Activated CD8-positive, alpha-beta memory T cell treated with anti-CD3 and anti-CD28 coated beads, Interleukin-2, amount 50 U/mL, for 1 hour (primary cell): ENCODE results near the gene TTBK2.
A peak's percentile ranks its signal among the peaks of the same experiment; 100 is the strongest.

Source experiments
- DNase-seq: peaks from one replicate; pipeline ENCODE4 v3.0.0-alpha.2; 2020; ENCODE audit errors: extremely low read depth

TTBK2 gene

DNA sequence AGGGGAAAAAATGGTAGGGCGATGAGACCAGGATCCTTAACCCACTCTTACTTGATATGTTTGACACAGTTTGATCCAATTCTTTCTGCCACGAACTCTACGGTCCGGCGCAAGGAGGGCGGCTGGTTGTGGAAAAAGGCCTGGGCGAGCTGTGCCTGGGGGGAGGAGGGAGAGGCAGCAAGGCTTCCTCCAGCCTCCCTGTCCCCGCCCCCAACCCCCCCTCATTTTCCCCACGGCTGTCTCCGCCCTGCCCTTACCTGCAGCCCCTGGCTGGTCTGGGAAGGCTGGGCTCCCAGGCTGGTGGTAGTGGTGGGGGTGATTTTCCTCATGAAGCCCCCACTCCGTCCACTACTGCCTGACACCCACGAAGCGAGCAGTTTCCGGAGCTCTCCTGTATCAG is 191.6 kb downstream of the TTBK2 start:
- no peak for DNase-seq

- DNase-seq: no peak
These were observed 192.0 kb downstream of the TTBK2 start for GRCh38 chr15:42728560-42728959.

DNA sequence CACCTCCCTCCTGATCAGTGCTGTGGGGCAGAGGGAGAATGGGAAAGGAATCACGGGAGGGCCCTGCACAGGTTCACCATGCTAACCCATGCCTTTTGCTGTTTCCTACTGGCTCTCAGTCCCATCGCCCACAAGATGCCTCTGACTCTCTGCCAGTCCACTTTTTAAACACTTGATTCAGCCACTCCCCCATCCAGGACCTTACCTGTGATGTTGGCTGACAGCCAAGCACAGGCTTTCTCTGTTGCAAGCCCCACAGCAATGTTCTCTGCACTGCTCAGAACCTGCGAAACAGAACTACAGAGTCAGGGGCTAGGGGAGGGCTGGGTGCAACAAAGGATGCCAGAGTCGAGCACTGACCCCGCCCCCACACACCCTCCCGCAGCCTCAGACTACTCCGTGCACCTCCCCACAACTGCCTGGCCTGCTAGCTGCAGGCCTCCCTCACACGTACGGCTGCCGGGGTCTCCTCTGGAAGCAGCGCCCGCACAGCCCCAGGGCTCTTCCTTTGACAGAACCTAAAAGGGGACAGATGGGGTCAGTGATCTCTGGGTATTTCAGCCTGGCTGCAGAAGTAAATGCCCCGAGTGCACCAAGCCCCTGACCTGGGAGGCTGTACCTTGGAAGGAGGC is 192.7 kb downstream of the TTBK2 start:
- DNase-seq: no peak

GRCh38 chr15:42726114-42726513 is 194.5 kb downstream of the TTBK2 start:
- no peak for DNase-seq

DNA sequence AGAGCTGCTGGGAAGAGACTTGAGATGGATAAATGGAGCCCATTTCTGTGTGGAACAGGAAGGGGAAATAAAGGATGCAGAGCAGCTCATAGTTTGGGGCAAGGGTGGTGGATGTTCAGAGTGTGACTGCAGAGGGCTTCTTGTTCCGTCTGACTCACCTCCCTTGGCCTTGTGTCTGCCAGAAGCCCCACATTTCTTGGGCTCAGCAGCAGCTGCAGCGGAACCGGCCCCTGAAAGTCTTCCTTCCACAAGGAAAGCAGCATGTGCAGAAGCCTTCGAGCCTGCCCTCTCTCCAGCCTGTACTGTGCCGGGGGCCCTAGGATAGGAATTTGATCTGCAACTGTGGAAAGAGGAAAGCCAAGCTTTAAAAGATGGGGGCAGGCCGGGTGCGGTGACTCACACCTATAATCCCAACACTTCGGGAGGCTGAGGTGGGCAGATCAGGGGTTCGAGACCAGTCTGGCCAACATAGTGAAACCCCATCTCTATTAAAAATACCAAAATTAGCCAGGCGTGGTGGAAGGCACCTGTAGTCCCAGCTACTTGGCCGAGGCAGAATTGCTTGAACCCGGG is 195.2 kb downstream of the TTBK2 start:
- DNase-seq: no peak

DNA sequence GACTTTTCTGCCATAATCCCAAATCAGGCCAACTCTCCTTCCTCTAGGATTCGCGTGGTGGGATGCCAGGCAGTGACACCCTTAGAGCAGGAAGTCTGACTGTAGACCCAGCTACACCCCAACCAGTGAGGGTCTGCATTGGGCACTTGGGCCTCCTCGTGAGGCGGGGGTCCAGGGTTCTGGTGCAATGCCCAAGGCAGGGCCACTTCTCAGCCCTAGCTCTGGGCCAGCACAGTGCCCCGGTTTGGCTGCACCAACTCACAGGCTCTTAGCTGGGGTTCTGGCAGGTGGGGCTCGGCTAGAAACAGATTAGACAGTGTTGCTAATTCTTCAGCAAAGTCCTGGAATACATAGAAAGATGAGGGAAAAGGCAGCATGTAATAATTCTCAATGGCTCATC is 196.3 kb downstream of the TTBK2 start:
- no peak for DNase-seq

DNA sequence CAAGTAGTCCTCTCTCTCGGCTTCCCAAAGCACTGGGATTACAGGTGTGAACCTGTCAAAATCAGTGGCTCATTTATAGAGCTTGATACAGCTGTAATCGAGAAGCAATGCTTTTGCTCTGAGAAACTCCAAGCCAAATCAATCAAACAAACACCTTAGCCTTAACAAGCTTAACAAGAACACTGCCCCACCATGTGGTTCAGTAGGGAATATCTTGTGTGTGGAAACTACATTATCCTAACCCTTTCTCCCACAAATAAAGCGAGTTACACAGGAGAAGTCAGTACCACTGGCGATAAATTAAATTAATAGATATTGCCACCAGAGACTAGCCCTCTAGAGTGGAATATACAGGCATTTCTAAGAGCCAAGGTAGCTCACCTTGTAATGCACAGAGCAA is 197.5 kb downstream of the TTBK2 start:
- DNase-seq: no peak

GRCh38 chr15:42721916-42722315 is 198.7 kb downstream of the TTBK2 start:
- no peak for DNase-seq

DNA sequence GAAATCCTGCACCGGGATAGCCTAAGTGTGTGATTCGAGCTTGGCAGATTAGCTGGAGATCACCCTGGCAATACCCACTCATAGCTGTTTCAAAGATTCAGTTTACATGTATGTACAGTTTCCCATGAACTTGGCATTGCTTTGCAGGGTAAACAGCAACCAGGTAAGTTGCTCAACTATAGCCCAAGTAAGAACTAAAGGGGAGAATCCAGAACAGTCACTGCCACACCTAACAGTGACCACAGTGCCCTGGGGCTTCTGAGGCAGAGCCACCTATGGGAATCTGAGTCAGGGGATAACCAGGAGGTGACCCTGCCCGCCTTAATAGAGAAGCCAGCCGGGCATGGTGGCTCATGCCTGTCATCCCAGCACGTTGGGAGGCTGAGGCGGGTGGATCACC is 199.6 kb downstream of the TTBK2 start:
- no peak for DNase-seq

GRCh38 chr15:42720071-42720470 is 200.5 kb downstream of the TTBK2 start:
- DNase-seq: no peak

DNA sequence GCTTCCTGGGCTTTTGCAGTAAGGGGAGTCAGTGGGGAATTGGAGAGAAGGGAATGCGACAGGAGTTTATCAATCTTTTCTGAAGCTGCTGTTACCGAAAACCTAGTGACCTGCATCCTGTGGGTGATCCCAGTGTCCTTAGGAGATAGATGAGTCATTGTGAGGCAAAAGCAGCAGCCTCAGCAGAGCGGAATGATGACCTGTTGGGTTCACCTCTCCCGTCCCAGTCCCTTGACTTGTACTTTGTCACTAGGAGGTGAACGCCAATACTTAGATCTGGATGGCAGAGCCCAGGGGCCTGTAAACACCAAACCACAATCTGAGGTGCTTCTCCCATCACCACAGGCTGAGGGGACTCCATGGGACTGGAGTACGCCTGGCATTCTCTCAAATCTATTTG is 201.5 kb downstream of the TTBK2 start:
- no peak for DNase-seq

GRCh38 chr15:42716626-42717025 is 204.0 kb downstream of the TTBK2 start:
- DNase-seq: no peak

- DNase-seq: no peak
These were observed 204.5 kb downstream of the TTBK2 start for GRCh38 chr15:42716125-42716524.

- no peak for DNase-seq
These were observed 208.0 kb downstream of the TTBK2 start for GRCh38 chr15:42712584-42712983.

DNA sequence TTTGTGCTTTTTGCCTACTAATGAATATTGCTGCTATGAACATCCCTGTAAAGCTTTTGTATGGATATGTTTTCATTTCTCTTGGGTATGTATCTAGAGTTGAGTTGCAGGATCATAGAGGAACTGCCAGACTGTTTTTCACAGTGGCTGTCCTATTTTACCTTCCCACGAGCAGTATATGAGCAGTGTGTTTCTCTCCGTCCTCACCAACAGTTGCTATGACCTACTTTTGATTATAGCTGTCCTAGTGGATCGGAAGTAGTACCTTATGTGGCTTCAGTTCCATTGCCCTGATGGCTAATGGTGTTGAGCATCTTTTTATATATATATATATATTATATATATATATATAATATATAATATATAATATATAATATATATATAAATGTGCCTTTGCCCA is 208.8 kb downstream of the TTBK2 start:
- DNase-seq: no peak

DNA sequence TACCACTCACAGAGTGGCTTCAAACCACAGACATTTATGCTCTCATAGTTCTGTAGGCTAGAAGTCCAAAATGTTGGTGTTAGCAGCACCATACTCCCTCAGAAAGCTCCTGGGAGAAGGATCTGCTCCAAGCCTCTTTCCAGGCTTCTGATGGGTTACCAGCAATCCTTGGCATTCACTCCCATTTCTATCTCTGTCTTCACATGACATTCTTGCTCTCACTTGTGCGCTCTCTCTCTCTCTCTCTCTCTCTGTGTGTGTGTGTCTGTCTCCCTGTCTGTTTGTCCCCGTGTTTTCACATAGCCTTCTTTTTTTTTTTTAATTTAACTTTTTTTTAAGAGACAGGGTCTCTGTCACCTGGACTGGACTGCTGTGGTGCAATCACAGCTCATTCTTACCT is 209.9 kb downstream of the TTBK2 start:
- DNase-seq: no peak

DNA sequence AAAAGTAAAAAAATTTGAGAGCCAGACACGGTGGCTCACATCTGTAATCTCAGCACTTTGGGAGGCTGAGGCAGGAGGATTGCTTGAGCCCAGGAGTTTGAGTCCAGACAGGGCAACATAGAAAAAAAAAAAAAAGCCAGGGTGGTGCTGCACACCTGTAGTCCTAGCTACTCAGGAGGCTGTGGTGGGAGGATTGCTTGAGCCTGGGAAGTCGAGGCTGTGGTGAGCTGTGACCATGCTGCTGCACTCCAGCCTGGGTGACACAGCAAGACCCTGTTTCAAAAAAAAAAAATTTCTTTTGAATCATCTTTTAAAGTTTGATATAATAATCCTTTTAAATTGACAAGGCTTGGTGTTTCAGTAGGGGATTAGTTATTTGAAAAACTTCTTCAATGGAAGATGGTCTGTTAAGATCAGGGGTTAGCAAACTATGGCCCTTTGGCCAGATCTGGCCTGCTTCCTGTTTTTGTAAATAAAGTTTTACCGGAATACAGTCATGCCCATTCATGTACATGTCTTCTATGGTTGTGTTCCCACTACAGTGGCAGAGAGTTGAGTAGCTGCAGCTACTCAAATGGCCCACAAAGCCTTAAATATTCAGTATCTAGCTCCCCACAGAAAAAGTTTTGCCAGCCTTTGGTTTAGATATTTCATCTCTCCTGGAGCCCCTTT is 212.6 kb downstream of the TTBK2 start:
- no peak for DNase-seq

GRCh38 chr15:42707068-42707467 is 213.5 kb downstream of the TTBK2 start:
- no peak for DNase-seq

GRCh38 chr15:42705336-42705735 is 215.2 kb downstream of the TTBK2 start:
- DNase-seq: no peak

DNA sequence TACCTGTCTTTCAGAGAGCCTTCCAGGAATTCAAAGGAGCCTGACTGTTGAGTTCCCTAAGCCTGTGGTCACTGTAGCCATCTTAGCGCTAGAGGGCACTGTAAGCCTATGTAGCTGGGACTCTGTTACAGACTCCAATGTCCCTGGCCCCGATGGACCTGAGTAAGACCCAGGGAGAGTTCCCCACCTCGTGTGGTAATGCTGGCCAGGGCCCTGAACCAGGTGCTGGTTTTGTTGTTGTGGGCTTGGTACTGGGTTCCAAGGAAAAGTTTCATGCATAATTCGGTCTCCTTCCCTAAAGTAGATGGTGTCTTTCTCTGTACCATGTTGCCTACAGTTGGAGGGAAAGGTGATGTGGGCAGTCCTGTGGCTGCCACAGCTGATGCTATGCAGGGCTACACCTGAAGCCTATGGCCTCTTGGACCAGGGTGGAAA is 216.1 kb downstream of the TTBK2 start:
- DNase-seq: peak; percentile 4

GRCh38 chr15:42696626-42697025 is 224.0 kb downstream of the TTBK2 start:
- DNase-seq: no peak

GRCh38 chr15:42695527-42696071 is 225.0 kb downstream of the TTBK2 start:
- DNase-seq: no peak

DNA sequence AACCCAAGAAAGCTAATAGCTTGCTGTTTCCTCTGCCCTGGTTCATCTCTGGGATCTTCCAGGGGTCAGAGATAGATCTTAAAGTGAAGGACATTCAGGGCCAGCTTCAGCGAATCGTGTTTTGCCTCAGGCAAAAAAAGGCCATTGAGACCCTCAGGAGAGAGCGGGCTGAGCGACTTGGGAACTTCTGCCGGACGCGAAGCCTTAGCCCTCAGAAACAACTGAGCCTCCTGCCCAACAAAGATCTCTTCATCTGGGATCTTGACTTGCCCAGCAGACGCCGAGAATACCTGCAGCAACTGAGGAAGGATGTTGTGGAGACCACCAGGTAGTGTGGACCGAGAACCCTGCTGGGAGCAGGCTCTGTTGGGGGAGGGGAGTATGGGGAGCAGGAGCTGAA is 226.2 kb downstream of the TTBK2 start:
- no peak for DNase-seq
